Nephron (organoid): Measurements from ENCODE around the gene ANKRD55.
"Not testable (repeated sequence)": the region's sequence is repeated elsewhere in the genome, so short reads cannot be mapped to it uniquely, and the experiment has no call there.

Source experiments
- H3K27ac Mint-ChIP-seq, 3 experiments: 2 replicates each; pipeline ENCODE4 v1.8.0; 2020; ENCODE audit warnings: mixed read lengths in 3 of 3, mild to moderate bottlenecking in 2 of 3, moderate library complexity in 1 of 3
- H3K27me3 Mint-ChIP-seq: 2 replicates; pipeline ENCODE4 v1.8.0; 2021; ENCODE audit warnings: low read depth, mild to moderate bottlenecking, moderate library complexity, mixed read lengths
- H3K36me3 Mint-ChIP-seq: 2 replicates; pipeline ENCODE4 v1.8.0; 2020; ENCODE audit warnings: low read depth, mixed read lengths
- H3K4me1 Mint-ChIP-seq: 2 replicates; pipeline ENCODE4 v1.8.0; 2020; ENCODE audit warnings: mixed read lengths
- H3K4me3 Mint-ChIP-seq, 3 experiments: 2 replicates each; pipeline ENCODE4 v1.8.0; 2020; ENCODE audit warnings: mild to moderate bottlenecking in 3 of 3, mixed read lengths in 3 of 3, moderate library complexity in 2 of 3
- H3K9me3 Mint-ChIP-seq: 2 replicates; pipeline ENCODE4 v1.8.0; 2020; ENCODE audit warnings: mixed read lengths
- TF ChIP-seq, protein P1 (sequence below), 3 experiments: fragments of 200-600 bp; sonication (generic); IDR thresholded peaks; one replicate each; pipeline ENCODE4 v1.5.0; 2021; ENCODE audit warnings: antibody characterized with exemption in 3 of 3; ENCODE audit not compliant: unreplicated experiment in 3 of 3

Gene ANKRD55

GRCh38 chr5:56155992-56156584 is 77.0 kb downstream of the ANKRD55 start:
- H3K4me1 Mint-ChIP-seq: peaks cover 23% of the 10 kb centered on the region
- H3K27ac Mint-ChIP-seq: peak overlapping the region; percentile 85 to 95 (median 92)
- H3K9me3 Mint-ChIP-seq: no peaks in the 10 kb centered on the region
- H3K27me3 Mint-ChIP-seq: peaks cover 6% of the 10 kb centered on the region
- H3K36me3 Mint-ChIP-seq: no peaks in the 10 kb centered on the region
- H3K4me3 Mint-ChIP-seq: no peak overlapping the region
- TF ChIP-seq, protein P1, sequence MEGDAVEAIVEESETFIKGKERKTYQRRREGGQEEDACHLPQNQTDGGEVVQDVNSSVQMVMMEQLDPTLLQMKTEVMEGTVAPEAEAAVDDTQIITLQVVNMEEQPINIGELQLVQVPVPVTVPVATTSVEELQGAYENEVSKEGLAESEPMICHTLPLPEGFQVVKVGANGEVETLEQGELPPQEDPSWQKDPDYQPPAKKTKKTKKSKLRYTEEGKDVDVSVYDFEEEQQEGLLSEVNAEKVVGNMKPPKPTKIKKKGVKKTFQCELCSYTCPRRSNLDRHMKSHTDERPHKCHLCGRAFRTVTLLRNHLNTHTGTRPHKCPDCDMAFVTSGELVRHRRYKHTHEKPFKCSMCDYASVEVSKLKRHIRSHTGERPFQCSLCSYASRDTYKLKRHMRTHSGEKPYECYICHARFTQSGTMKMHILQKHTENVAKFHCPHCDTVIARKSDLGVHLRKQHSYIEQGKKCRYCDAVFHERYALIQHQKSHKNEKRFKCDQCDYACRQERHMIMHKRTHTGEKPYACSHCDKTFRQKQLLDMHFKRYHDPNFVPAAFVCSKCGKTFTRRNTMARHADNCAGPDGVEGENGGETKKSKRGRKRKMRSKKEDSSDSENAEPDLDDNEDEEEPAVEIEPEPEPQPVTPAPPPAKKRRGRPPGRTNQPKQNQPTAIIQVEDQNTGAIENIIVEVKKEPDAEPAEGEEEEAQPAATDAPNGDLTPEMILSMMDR (IDR thresholded peaks at IDR 0.05; ENCODE audit: unreplicated experiment in 3 of 3): no peak

DNA sequence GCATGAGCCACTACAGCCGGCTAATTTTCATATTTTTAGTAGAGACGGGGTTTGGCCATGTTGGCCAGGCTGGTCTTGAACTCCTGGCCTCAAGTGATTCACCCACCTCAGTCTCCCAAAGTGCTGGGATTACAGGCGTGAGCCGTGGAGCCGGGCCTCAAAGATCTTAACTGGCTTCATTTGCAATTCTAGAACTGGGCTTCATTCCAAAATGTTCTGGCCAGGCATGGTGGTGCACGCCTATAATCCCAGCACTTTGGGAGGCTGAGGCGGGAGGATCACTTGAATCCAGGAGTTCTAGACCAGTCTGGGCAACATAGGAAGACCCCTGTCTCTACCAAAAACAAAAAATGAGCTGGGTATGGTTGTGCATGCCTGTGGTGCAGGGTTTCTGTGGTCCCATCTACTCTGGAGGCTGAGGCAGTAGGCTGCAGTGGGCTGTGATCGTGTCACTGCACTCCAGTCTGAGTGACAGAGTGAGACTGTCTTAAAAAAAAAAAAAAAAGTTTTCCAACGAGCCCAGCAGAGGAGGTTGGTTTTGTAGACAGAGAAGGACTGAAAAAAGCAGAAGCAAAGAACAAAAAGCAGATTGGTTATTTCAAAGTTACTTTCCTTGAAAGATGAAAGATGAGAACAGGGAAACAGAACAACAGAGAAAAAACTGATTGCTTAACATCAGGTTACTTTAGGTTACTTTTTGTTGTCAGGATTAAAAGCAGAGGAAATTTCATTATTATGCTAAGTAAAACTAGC is 78.2 kb downstream of the ANKRD55 start:
- Mint-ChIP-seq H3K36me3 (no peaks in the 10 kb centered on the region), H3K4me1 (peaks cover 18% of the 10 kb centered on the region), H3K27me3 (peaks cover 3% of the 10 kb centered on the region), H3K9me3 (no peaks in the 10 kb centered on the region), H3K27ac (peak overlapping the region in 1 of 3 experiments; percentile 74), H3K4me3 (no peak overlapping the region)
- TF ChIP-seq, protein P1 (IDR thresholded peaks at IDR 0.05; ENCODE audit: unreplicated experiment in 3 of 3): no peak

GRCh38 chr5:56152437-56152836 is 80.7 kb downstream of the ANKRD55 start:
- Mint-ChIP-seq H3K9me3 (no peaks in the 10 kb centered on the region), H3K36me3 (no peaks in the 10 kb centered on the region), H3K4me3 (no peak overlapping the region), H3K4me1 (peaks cover 36% of the 10 kb centered on the region), H3K27me3 (peaks cover under 1% of the 10 kb centered on the region), H3K27ac (peak overlapping the region; percentile 13 to 78 (median 38))
- TF ChIP-seq, protein P1 (IDR thresholded peaks at IDR 0.05; ENCODE audit: unreplicated experiment in 3 of 3): no peak

GRCh38 chr5:56150756-56151155 is 82.4 kb downstream of the ANKRD55 start:
- not testable (repeated sequence) for H3K9me3 Mint-ChIP-seq, H3K27ac Mint-ChIP-seq, H3K36me3 Mint-ChIP-seq, H3K27me3 Mint-ChIP-seq, H3K4me3 Mint-ChIP-seq
- peaks cover 20% of the 10 kb centered on the region for H3K4me1 Mint-ChIP-seq

DNA sequence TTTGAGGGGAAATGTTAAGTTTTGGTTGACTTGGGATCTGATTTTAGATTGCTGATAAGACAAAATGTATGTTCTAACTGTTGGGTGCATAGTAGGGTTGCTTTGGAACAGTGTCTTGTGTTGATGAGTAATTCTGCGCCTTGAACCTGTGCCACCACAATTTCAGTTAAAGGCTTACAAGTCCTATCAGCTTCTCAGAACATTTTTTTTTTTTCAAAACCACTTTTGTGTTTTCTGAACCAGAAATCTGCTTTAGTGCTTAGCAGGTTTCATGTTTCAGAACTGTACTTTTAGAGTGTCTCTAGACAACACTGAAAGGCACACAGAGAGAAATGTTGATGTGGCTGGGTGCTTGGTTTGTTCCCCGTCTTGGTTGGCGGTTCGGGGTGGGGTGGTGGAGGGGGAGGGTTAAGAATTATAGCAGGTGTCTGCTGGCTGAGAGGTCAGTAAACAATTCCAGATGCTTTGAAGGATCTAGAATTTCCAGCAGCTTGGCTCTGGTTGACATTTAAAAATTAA is 84.6 kb downstream of the ANKRD55 start:
- Mint-ChIP-seq H3K9me3 (no peaks in the 10 kb centered on the region), H3K36me3 (no peaks in the 10 kb centered on the region), H3K4me3 (no peak overlapping the region), H3K27me3 (no peaks in the 10 kb centered on the region), H3K4me1 (peaks cover 20% of the 10 kb centered on the region), H3K27ac (peak overlapping the region; percentile 76 to 89 (median 84))
- TF ChIP-seq, protein P1 (IDR thresholded peaks at IDR 0.05; ENCODE audit: unreplicated experiment in 3 of 3): no peak

DNA sequence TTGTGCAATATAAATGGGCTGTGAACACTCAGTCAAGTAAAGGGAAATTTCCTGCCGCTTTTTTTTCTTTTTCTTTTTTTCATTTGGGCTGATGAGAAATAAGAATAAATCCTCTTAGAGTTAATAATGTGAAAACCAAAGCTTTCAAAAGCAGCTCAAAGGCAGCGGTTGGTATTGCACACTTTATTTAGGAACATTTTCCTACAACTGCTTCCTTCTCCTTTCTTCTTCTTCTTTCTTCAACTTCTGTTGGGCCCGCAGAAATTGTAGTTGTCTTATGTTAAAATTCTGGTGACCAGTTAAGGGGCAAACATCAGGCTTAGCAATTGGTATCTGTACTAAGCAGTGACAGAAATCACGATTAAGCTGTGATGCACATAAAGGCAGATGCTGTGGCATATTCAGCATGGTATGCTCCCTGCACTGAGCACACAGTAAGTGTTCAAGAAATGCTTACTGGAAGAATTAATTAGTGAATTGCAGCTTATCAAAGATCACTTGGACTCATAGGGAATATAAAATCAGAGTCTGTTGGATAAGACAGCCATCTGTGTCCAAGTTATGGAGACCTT is 85.4 kb downstream of the ANKRD55 start:
- TF ChIP-seq, protein P1 (IDR thresholded peaks at IDR 0.05; ENCODE audit: unreplicated experiment in 3 of 3): no peak
- Mint-ChIP-seq H3K9me3 (no peaks in the 10 kb centered on the region), H3K36me3 (no peaks in the 10 kb centered on the region), H3K27me3 (no peaks in the 10 kb centered on the region), H3K27ac (peak overlapping the region; percentile 76 to 89 (median 84)), H3K4me3 (no peak overlapping the region), H3K4me1 (peaks cover 25% of the 10 kb centered on the region)
